BLaER1 (cell line): ENCODE data around the gene GALNTL6.

Experiments used
- H3K27ac ChIP-seq: shearing (Covaris generic); formaldehyde crosslinking; 2 replicates; pipeline ENCODE4 v1.8.1; 2022
- H3K27me3 ChIP-seq: shearing (Covaris generic); formaldehyde crosslinking; 2 replicates; pipeline ENCODE4 v1.8.1; 2022
- H3K36me3 ChIP-seq: shearing (Covaris generic); formaldehyde crosslinking; 2 replicates; pipeline ENCODE4 v1.8.1; 2022
- H3K4me1 ChIP-seq: shearing (Covaris generic); formaldehyde crosslinking; 2 replicates; pipeline ENCODE4 v1.8.1; 2022
- H3K4me2 ChIP-seq: shearing (Covaris generic); formaldehyde crosslinking; 2 replicates; pipeline ENCODE4 v1.8.1; 2022
- H3K4me3 ChIP-seq: shearing (Covaris generic); formaldehyde crosslinking; 2 replicates; pipeline ENCODE4 v1.8.1; 2022
- H3K9ac ChIP-seq: shearing (Covaris generic); formaldehyde crosslinking; 2 replicates; pipeline ENCODE4 v1.8.1; 2022
- H3K9me3 ChIP-seq: shearing (Covaris generic); formaldehyde crosslinking; 2 replicates; pipeline ENCODE4 v1.8.1; 2022
- H4K20me1 ChIP-seq: shearing (Covaris generic); formaldehyde crosslinking; 2 replicates; pipeline ENCODE4 v1.8.1; 2022
- Cebpa-rat ChIP-seq: shearing (Covaris generic); IDR thresholded peaks from 2 replicates; pipeline ENCODE4 v1.8.1; 2022

Gene GALNTL6

GRCh38 chr4:172996571-172997216, 1183.5 kb downstream of the GALNTL6 start:
- H3K9ac ChIP-seq = no peak overlapping the region
- no peaks in the 10 kb centered on the region for H3K9me3 ChIP-seq
- no peaks in the 10 kb centered on the region for H3K27me3 ChIP-seq
- no peaks in the 10 kb centered on the region for H4K20me1 ChIP-seq
- H3K4me3 ChIP-seq = no peak overlapping the region
- no peak for TF ChIP-seq Cebpa-rat
- no peaks in the 10 kb centered on the region for H3K4me1 ChIP-seq
- H3K27ac ChIP-seq = no peak overlapping the region
- no peak overlapping the region for H3K4me2 ChIP-seq
- no peaks in the 10 kb centered on the region for H3K36me3 ChIP-seq

DNA sequence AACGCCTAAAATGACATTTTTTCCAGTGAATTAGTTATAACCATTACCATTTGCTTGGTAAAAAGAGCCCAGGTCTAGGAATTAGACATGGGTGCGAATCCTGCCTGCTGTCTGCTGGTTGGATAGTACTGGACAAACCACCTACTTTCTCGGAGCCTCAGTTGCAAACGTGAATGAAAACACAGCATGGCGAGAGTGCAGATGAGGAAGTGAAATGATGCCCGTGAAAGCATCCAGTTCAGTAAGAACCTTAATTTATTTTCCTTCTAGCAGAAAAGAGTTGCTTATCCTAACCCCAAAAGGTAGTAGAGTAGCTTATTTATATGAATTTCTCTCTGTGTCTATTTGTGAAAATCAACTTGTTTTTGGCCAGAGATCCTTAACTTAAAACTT, 1184.0 kb downstream of the GALNTL6 start:
- no peaks in the 10 kb centered on the region for H3K36me3 ChIP-seq
- H3K27me3 ChIP-seq = no peaks in the 10 kb centered on the region
- no peak for TF ChIP-seq Cebpa-rat
- H3K4me2 ChIP-seq = no peak overlapping the region
- no peak overlapping the region for H3K27ac ChIP-seq
- H3K9me3 ChIP-seq = no peaks in the 10 kb centered on the region
- no peak overlapping the region for H3K9ac ChIP-seq
- H4K20me1 ChIP-seq = no peaks in the 10 kb centered on the region
- no peaks in the 10 kb centered on the region for H3K4me1 ChIP-seq
- no peak overlapping the region for H3K4me3 ChIP-seq

DNA sequence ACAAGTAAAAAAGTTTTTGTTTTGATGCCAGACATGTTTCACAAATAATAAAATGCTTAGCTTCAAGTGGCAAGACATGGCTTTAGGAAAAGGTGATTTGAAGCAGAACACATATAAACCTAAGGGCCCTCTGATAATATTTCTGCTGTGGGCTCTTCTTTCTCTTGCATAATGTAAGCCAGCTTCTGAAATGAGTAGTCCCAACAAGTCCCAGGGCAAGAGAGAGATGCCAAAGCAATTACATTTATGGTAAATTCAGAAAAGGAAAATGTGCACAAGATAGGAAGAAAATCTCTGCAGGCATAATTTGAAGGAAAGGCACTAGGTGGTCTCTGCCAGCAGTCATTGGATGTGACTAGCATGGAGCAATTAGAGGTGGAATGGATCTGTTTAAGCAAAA, 1184.7 kb downstream of the GALNTL6 start:
- no peak overlapping the region for H3K4me3 ChIP-seq
- TF ChIP-seq Cebpa-rat = no peak
- H3K9me3 ChIP-seq = no peaks in the 10 kb centered on the region
- no peaks in the 10 kb centered on the region for H4K20me1 ChIP-seq
- H3K36me3 ChIP-seq = no peaks in the 10 kb centered on the region
- no peak overlapping the region for H3K9ac ChIP-seq
- no peak overlapping the region for H3K4me2 ChIP-seq
- H3K4me1 ChIP-seq = no peaks in the 10 kb centered on the region
- H3K27ac ChIP-seq = no peak overlapping the region
- H3K27me3 ChIP-seq = no peaks in the 10 kb centered on the region

DNA sequence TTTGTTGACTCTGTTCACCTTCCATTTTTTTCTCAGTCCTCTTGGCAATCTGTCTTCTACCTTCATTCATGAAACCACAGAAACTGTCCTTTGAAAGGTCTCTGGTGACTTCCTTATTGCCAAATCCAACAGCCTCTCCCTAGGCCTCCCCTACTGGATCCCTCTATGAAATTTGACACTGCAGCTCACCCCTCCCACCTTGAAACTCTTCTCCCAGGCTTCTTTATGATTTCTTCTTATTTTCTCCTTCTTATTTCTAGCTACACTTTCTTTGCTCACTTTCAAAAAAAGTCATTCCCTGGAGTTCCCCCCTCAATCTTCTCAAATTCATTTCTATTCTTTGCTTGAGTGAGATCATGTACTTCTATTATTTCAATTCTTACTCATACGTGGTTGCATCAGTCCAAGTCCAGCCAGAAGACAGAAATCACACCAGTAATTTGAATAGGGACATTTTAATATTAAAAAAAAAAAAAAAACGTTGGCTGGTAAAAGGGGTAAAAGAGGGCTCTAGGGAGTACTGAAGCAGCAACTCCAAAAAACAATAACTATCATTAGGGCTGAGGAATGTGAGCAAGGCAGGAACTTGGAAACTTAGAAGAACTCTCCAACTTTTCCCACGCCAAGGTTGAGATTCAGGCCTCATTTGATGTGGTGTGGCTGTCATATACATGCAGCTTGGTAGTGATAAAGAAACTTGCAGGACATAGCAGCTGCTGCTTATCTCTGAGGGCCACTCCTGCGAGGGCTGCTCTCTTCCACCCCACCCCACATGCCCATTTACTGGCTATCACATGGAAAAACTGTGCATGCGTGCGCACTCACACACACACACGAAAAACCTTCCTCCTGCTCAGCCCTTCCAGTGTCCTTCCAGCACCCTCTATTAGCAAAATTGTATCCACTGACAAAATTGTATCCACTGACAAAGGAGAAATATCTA, 1185.6 kb downstream of the GALNTL6 start:
- no peak for TF ChIP-seq Cebpa-rat
- Histone ChIP-seq H3K4me1 (no peaks in the 10 kb centered on the region), H3K27me3 (no peaks in the 10 kb centered on the region), H3K4me2 (no peak overlapping the region), H3K9me3 (no peaks in the 10 kb centered on the region), H3K4me3 (no peak overlapping the region), H4K20me1 (no peaks in the 10 kb centered on the region), H3K36me3 (no peaks in the 10 kb centered on the region), H3K9ac (no peak overlapping the region), H3K27ac (no peak overlapping the region)

DNA sequence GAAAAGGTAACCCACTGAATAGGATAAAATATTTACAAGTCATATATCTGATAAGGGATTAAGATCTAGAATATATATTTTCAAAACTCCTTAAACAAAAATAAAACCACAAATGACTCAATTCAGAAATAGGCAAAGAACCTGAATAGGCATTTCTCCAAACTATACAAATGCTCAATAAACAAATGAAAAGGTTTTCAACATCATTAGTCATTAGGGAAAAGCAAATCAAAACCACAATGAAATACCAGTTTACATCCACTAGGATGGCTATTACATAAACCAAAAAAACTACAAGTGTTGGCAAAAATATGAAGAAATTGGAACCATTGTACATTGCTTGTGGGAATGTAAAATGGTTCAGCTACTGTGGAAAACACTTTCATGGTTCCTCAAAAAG, 1188.4 kb downstream of the GALNTL6 start:
- TF ChIP-seq Cebpa-rat = no peak
- Histone ChIP-seq H3K27me3 (no peaks in the 10 kb centered on the region), H3K36me3 (no peaks in the 10 kb centered on the region), H3K27ac (no peak overlapping the region), H3K9ac (no peak overlapping the region), H4K20me1 (no peaks in the 10 kb centered on the region), H3K4me2 (no peak overlapping the region), H3K9me3 (no peaks in the 10 kb centered on the region), H3K4me1 (no peaks in the 10 kb centered on the region), H3K4me3 (no peak overlapping the region)

DNA sequence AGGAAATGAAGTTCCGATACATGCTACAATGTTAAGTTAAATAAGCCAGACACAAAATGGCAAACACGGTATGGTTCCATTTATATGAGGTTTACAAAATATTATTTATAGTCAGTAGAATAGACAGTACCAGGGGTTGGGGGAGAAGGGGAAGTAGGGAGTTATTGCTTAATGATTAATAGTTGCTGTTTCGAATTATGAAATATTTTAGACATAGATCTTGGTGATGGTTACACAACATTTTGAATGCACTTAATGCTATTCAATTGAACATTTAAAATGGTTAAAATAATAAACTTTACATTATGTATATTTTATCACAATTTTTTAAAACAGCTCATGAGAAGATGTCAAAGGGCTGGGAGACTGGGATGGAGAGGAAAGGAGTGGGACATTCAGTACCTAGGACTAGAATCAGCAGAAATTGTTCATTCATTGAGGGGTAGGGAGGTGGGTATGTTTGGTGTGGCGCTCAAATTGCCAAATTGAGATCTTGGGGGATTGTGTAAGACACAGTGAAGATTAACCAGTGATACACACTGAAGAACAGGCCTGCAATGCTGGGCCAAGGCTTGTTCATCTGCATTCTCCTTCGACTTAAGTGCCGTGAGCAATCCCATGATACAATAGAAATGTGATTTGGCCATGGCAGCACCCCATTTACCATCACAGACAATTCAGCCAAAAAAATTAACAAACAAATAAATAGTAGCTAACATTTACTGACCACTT, 1189.8 kb downstream of the GALNTL6 start:
- TF ChIP-seq Cebpa-rat = no peak

GRCh38 chr4:173005912-173006633, 1192.9 kb downstream of the GALNTL6 start:
- no peak overlapping the region for H3K9ac ChIP-seq
- no peak overlapping the region for H3K4me3 ChIP-seq
- no peak overlapping the region for H3K4me2 ChIP-seq
- H3K27me3 ChIP-seq = no peaks in the 10 kb centered on the region
- no peak overlapping the region for H3K27ac ChIP-seq
- no peak for TF ChIP-seq Cebpa-rat
- H4K20me1 ChIP-seq = no peaks in the 10 kb centered on the region
- no peaks in the 10 kb centered on the region for H3K36me3 ChIP-seq
- peaks cover 19% of the 10 kb centered on the region for H3K4me1 ChIP-seq
- no peaks in the 10 kb centered on the region for H3K9me3 ChIP-seq

More for the DNA sequence above, 1189.8 kb downstream of the GALNTL6 start:
- H3K4me3 ChIP-seq = no peak overlapping the region
- H3K4me1 ChIP-seq = peaks cover 7% of the 10 kb centered on the region
- H3K36me3 ChIP-seq = no peaks in the 10 kb centered on the region
- no peak overlapping the region for H3K4me2 ChIP-seq
- H3K27me3 ChIP-seq = no peaks in the 10 kb centered on the region
- no peaks in the 10 kb centered on the region for H4K20me1 ChIP-seq
- H3K9ac ChIP-seq = no peak overlapping the region
- no peaks in the 10 kb centered on the region for H3K9me3 ChIP-seq
- H3K27ac ChIP-seq = no peak overlapping the region

DNA sequence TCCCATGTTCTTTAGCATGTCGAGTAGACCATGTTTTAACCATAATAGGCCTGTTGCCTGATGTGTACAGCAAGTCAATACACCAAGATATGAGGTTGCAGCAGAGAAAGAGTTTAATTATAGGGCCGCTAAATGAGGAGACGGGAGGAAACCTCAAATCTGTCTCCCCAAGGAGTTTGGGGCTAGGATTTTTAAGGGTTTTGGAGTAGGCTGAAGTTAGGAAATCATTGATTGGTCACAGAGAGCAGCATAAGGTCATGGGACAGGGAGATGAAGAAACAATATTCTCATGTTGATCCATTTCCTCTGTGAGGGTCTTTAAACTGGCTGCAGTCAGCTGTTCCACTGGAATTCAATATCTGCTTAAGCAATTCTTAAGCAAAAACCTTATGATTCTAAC, 1195.2 kb downstream of the GALNTL6 start:
- Histone ChIP-seq H3K9ac (no peak overlapping the region), H3K4me2 (peak overlapping the region; percentile 74), H3K9me3 (no peaks in the 10 kb centered on the region), H3K27ac (no peak overlapping the region), H3K27me3 (no peaks in the 10 kb centered on the region), H3K36me3 (no peaks in the 10 kb centered on the region), H3K4me1 (peaks cover 19% of the 10 kb centered on the region), H4K20me1 (no peaks in the 10 kb centered on the region), H3K4me3 (no peak overlapping the region)
- no peak for TF ChIP-seq Cebpa-rat

- no peak overlapping the region for H3K4me3 ChIP-seq
- H3K4me1 ChIP-seq = peaks cover 26% of the 10 kb centered on the region
- H3K9ac ChIP-seq = no peak overlapping the region
- no peak overlapping the region; the same call in 1 of the 2 replicates for H3K4me2 ChIP-seq
- H3K27me3 ChIP-seq = no peaks in the 10 kb centered on the region
- H3K36me3 ChIP-seq = no peaks in the 10 kb centered on the region
- no peak for TF ChIP-seq Cebpa-rat
- no peak overlapping the region for H3K27ac ChIP-seq
- no peaks in the 10 kb centered on the region for H3K9me3 ChIP-seq
- no peaks in the 10 kb centered on the region for H4K20me1 ChIP-seq
Observed at GRCh38 chr4:173009129-173009823, 1196.1 kb downstream of the GALNTL6 start.
